Dendritic cell treated with granulocyte-macrophage colony-stimulating factor and Interleukin-4, amounts not matched to agents 40 ng/mL and 50 ng/mL, for 4 days (primary cell): ENCODE data around the gene PLCH1.
"Not testable (repeated sequence)": the region's sequence is repeated elsewhere in the genome, so short reads cannot be mapped to it uniquely, and the experiment has no call there.

ENCODE experiments used
- H3K27ac Mint-ChIP-seq: one replicate; pipeline ENCODE4 v1.8.0; 2022; ENCODE audit warnings: mild to moderate bottlenecking, mixed read lengths
- H3K27me3 Mint-ChIP-seq: one replicate; pipeline ENCODE4 v1.8.0; 2022; ENCODE audit warnings: mild to moderate bottlenecking, mixed read lengths
- H3K36me3 Mint-ChIP-seq: one replicate; pipeline ENCODE4 v1.8.0; 2022; ENCODE audit warnings: low read depth, mixed read lengths
- H3K4me1 Mint-ChIP-seq: one replicate; pipeline ENCODE4 v1.8.0; 2022; ENCODE audit warnings: low read depth, mixed read lengths
- H3K4me3 Mint-ChIP-seq: one replicate; pipeline ENCODE4 v1.8.0; 2022; ENCODE audit warnings: mild to moderate bottlenecking, moderate library complexity, mixed read lengths
- H3K9me3 Mint-ChIP-seq: one replicate; pipeline ENCODE4 v1.8.0; 2022; ENCODE audit warnings: mixed read lengths
- intact Hi-C: fragments of 100-400 bp; cut with micrococcal nuclease; formaldehyde crosslinking; loops from one replicate; pipeline ENCODE4 v1.15.0; 2022

Gene PLCH1

DNA sequence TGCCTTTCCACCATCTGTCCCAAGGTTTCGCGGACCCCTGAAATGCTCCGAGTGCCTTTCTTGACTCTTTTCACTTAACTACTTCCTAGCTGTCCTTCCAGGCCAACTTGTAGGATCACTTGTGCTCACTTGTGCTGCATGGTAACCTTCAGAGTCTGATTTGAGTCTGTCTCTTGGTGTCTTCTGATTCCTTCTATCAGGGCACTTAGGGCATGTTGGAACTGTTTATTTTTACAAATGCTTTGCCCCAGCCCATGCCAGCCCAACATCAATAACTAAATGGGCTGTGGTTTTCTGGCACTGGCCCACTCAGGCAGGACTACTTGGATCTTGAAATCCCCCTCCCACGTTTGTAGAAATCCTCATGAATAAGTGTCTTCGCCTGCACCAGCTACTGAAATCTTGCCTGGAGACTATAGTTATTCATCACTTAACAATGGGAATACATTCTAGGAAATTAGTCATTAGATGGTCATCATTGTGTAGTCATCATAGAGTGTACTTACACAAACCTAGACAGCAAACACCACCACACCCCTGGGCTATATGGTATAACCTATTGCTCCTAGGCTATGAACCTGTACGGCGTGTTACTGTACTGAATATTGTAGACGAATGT, 328.3 kb downstream of the PLCH1 start:
- H3K4me1 Mint-ChIP-seq = no peaks in the 10 kb centered on the region
- H3K9me3 Mint-ChIP-seq = no peaks in the 10 kb centered on the region
- intact Hi-C loops = no loop called here
- H3K36me3 Mint-ChIP-seq = no peaks in the 10 kb centered on the region
- H3K4me3 Mint-ChIP-seq = no peak overlapping the region
- H3K27me3 Mint-ChIP-seq = no peaks in the 10 kb centered on the region
- no peak overlapping the region for H3K27ac Mint-ChIP-seq

DNA sequence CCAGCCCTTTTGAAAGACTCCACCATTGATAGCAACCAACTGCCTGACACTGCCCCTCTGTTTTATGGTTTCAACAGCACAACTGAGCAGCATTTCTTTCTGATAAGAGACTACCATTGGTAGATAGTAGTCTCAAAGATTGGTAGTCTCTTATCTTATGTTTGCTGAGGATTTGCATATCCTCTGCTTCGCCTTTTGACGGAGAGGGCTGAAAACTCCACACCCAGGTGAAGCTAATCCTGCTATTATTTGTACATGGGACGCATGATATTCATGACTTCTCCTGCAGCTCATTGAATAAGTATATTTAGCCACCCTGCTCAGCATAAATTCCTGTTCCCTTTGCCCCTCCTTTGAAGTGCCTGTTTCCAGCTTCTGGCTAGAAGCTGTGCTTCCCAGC, 332.0 kb downstream of the PLCH1 start:
- H3K36me3 Mint-ChIP-seq = no peaks in the 10 kb centered on the region
- H3K4me1 Mint-ChIP-seq = no peaks in the 10 kb centered on the region
- no peak overlapping the region for H3K4me3 Mint-ChIP-seq
- no peaks in the 10 kb centered on the region for H3K27me3 Mint-ChIP-seq
- H3K9me3 Mint-ChIP-seq = no peaks in the 10 kb centered on the region
- no peak overlapping the region for H3K27ac Mint-ChIP-seq
- intact Hi-C loops = no loop called here

- Mint-ChIP-seq H3K27me3 (no peaks in the 10 kb centered on the region), H3K4me3 (no peak overlapping the region), H3K36me3 (no peaks in the 10 kb centered on the region), H3K27ac (no peak overlapping the region), H3K9me3 (no peaks in the 10 kb centered on the region), H3K4me1 (no peaks in the 10 kb centered on the region)
- intact Hi-C loops = no loop called here
Measured at GRCh38 chr3:155411500-155412223, 333.2 kb downstream of the PLCH1 start.

DNA sequence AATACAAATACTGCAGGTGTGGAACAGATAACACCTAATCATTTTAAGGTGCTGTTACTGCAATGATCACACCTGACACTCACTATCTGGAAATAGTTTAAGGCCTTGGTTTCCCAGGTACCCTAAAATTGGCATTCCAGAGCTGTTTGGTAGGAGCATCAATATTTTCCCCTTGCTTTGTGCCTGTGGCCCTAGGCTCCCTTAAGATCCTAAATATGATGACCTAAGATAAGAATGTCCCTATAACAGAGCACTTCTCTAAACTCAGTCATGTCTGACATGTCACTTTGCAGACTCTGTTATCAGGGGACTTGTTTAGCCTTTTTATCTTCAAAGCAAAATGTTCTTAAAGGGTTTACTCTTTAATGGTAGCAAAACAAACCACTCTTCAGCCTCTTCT, 335.5 kb downstream of the PLCH1 start:
- Mint-ChIP-seq H3K4me1 (no peaks in the 10 kb centered on the region), H3K4me3 (no peak overlapping the region), H3K36me3 (no peaks in the 10 kb centered on the region), H3K27me3 (no peaks in the 10 kb centered on the region), H3K27ac (no peak overlapping the region), H3K9me3 (no peaks in the 10 kb centered on the region)
- intact Hi-C loops = no loop called here

- Mint-ChIP-seq H3K9me3 (no peaks in the 10 kb centered on the region), H3K27me3 (no peaks in the 10 kb centered on the region), H3K4me1 (no peaks in the 10 kb centered on the region)
Measured at GRCh38 chr3:155407971-155408370, 336.9 kb downstream of the PLCH1 start.

GRCh38 chr3:155407331-155407730, 337.5 kb downstream of the PLCH1 start:
- no peak overlapping the region for H3K27ac Mint-ChIP-seq
- no peak overlapping the region for H3K4me3 Mint-ChIP-seq
- no peaks in the 10 kb centered on the region for H3K4me1 Mint-ChIP-seq
- no peaks in the 10 kb centered on the region for H3K36me3 Mint-ChIP-seq
- no peaks in the 10 kb centered on the region for H3K9me3 Mint-ChIP-seq
- intact Hi-C loops = no loop called here
- H3K27me3 Mint-ChIP-seq = no peaks in the 10 kb centered on the region

More at GRCh38 chr3:155407971-155408370, 336.9 kb downstream of the PLCH1 start:
- Mint-ChIP-seq H3K4me3 (no peak overlapping the region), H3K36me3 (no peaks in the 10 kb centered on the region), H3K27ac (no peak overlapping the region)
- intact Hi-C loops = no loop called here

- no peak overlapping the region for H3K27ac Mint-ChIP-seq
- no peaks in the 10 kb centered on the region for H3K27me3 Mint-ChIP-seq
- no peaks in the 10 kb centered on the region for H3K9me3 Mint-ChIP-seq
- intact Hi-C loops = no loop called here
- H3K4me1 Mint-ChIP-seq = no peaks in the 10 kb centered on the region
- H3K4me3 Mint-ChIP-seq = no peak overlapping the region
- H3K36me3 Mint-ChIP-seq = no peaks in the 10 kb centered on the region
Measured at GRCh38 chr3:155404486-155404885, 340.4 kb downstream of the PLCH1 start.

DNA sequence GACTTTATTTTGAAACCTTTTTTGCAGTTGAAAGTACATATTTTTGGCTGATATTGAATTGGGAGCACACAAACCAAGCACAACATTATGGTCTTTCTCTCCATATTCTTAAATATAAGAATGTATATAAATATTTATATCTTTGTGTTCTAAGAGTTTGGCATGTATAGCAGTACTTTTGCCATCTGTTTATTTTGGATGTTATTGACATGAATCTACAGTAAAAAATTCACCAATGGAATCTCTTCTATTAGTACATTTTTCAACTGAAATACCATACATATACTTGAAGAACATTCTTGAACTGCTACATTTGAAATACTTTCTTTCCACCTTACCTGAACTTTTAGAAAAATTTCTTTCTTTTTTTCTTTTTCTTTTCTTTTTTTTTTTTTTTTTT, 342.2 kb downstream of the PLCH1 start:
- intact Hi-C loops = no loop called here
- H3K4me1 Mint-ChIP-seq = no peaks in the 10 kb centered on the region
- no peak overlapping the region for H3K4me3 Mint-ChIP-seq
- no peaks in the 10 kb centered on the region for H3K27me3 Mint-ChIP-seq
- H3K27ac Mint-ChIP-seq = no peak overlapping the region
- no peaks in the 10 kb centered on the region for H3K9me3 Mint-ChIP-seq
- no peaks in the 10 kb centered on the region for H3K36me3 Mint-ChIP-seq

DNA sequence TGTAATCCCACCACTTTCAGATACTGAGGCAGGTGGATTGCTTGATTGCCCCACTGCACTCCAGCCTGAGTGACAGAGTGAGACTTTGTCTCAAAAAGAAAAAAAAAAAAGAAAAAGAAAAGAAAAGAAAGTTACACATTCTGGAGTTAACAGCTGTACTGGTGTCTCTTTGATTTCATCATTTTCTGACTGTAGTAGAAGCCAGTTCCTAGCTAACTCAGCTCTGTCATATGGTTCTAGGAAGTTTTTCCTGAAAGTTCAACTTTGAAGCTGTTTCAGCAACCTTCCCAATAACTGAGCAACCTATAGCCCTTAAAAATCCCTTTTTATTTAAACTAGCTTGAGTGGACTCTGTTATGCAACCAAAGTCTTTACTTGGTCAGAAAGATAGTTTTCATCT, 346.8 kb downstream of the PLCH1 start:
- intact Hi-C loops = no loop called here
- peaks cover 6% of the 10 kb centered on the region for H3K9me3 Mint-ChIP-seq
- H3K27ac Mint-ChIP-seq = no peak overlapping the region
- H3K4me3 Mint-ChIP-seq = no peak overlapping the region
- H3K36me3 Mint-ChIP-seq = no peaks in the 10 kb centered on the region
- no peaks in the 10 kb centered on the region for H3K4me1 Mint-ChIP-seq
- no peaks in the 10 kb centered on the region for H3K27me3 Mint-ChIP-seq

DNA sequence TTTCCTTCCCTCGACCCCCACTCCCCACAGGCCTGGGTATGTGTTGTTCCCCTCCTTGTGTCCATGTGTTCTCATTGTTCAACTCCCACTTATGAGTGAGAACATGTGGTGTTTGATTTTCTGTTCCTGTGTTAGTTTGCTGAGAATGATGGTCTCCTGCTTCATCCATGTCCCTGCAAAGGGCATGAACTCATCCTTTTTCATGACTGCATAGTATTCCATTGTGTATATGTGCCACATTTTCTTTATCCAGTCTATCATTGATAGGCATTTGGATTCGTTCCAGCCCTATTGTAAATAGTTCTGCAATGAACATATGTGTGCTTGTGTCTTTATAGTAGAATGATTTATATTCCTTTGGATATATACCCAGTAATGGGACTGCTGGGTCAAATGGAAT, 350.0 kb downstream of the PLCH1 start:
- H3K9me3 Mint-ChIP-seq, H3K27me3 Mint-ChIP-seq, H3K36me3 Mint-ChIP-seq, H3K27ac Mint-ChIP-seq, H3K4me3 Mint-ChIP-seq, intact Hi-C loops, H3K4me1 Mint-ChIP-seq: not testable (repeated sequence)

GRCh38 chr3:155394240-155394639, 350.6 kb downstream of the PLCH1 start:
- intact Hi-C loops = no loop called here
- Mint-ChIP-seq H3K9me3 (peaks cover 6% of the 10 kb centered on the region), H3K4me3 (no peak overlapping the region), H3K4me1 (no peaks in the 10 kb centered on the region), H3K27me3 (no peaks in the 10 kb centered on the region), H3K36me3 (no peaks in the 10 kb centered on the region), H3K27ac (no peak overlapping the region)

GRCh38 chr3:155393316-155393715, 351.6 kb downstream of the PLCH1 start:
- Mint-ChIP-seq H3K36me3 (no peaks in the 10 kb centered on the region), H3K27ac (no peak overlapping the region), H3K27me3 (no peaks in the 10 kb centered on the region), H3K4me1 (no peaks in the 10 kb centered on the region), H3K9me3 (peaks cover 6% of the 10 kb centered on the region), H3K4me3 (no peak overlapping the region)
- intact Hi-C loops = no loop called here

- no peak overlapping the region for H3K27ac Mint-ChIP-seq
- H3K9me3 Mint-ChIP-seq = peaks cover 6% of the 10 kb centered on the region
- H3K36me3 Mint-ChIP-seq = no peaks in the 10 kb centered on the region
- no peak overlapping the region for H3K4me3 Mint-ChIP-seq
- H3K27me3 Mint-ChIP-seq = no peaks in the 10 kb centered on the region
- intact Hi-C loops = no loop called here
- peaks cover 2% of the 10 kb centered on the region for H3K4me1 Mint-ChIP-seq
Measured at GRCh38 chr3:155392138-155392537, 352.7 kb downstream of the PLCH1 start.

GRCh38 chr3:155391551-155391958, 353.3 kb downstream of the PLCH1 start:
- no peak overlapping the region for H3K4me3 Mint-ChIP-seq
- H3K27ac Mint-ChIP-seq = no peak overlapping the region
- H3K9me3 Mint-ChIP-seq = peaks cover 6% of the 10 kb centered on the region

DNA sequence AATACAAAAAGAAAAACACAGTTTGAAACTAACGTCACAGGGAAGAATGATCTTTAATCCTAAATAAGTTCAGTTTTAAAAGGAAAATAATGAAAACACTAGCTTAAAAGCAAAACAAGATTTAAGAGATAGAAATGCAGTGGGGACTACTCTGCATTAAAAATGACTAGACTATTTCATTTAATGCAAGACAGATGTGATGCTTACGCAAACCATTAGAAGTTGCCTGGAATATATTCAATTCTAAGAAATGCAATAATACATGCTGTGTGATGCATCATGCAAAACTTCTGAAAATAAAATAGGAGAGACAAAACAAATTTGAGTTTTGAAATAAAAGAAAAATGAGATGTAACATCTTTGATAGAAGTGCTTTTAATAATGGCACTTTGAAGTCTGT, 353.8 kb downstream of the PLCH1 start:
- Mint-ChIP-seq H3K4me3 (no peak overlapping the region), H3K4me1 (peaks cover 9% of the 10 kb centered on the region), H3K36me3 (no peaks in the 10 kb centered on the region), H3K27ac (no peak overlapping the region), H3K9me3 (peaks cover 6% of the 10 kb centered on the region), H3K27me3 (peaks cover 1% of the 10 kb centered on the region)
- intact Hi-C loops = no loop called here

More at GRCh38 chr3:155391551-155391958, 353.3 kb downstream of the PLCH1 start:
- Mint-ChIP-seq H3K36me3 (no peaks in the 10 kb centered on the region), H3K27me3 (peaks cover 1% of the 10 kb centered on the region), H3K4me1 (peaks cover 8% of the 10 kb centered on the region)
- intact Hi-C loops = no loop called here
